K562 (cell line): Measurements from ENCODE around the gene GPR68. TPM values are rescaled to one million over a fixed set of nuclear protein-coding genes. Genes with fewer than 3 reads are reported as not detected.

Experiments
- ADNP ChIP-seq: fragments of 200-800 bp; sonication (Bioruptor generic); IDR thresholded peaks from 2 replicates; pipeline ENCODE4 v1.6.1; 2016; ENCODE audit warnings: missing genetic modification characterization, missing compliant biosample characterization
- CBX5 ChIP-seq: IDR thresholded peaks from 2 replicates; pipeline ENCODE4 v1.6.1; 2014; ENCODE audit warnings: low read depth, borderline replicate concordance
- CHAMP1 ChIP-seq: fragments of 450-650 bp; IDR thresholded peaks from 2 replicates; pipeline ENCODE4 v1.6.1; 2016; ENCODE audit warnings: mild to moderate bottlenecking
- CXXC5 ChIP-seq: fragments of 250-450 bp; sonication (Bioruptor Pico); IDR thresholded peaks from 2 replicates; pipeline ENCODE4 v1.8.0; 2022; ENCODE audit warnings: inconsistent platforms, mild to moderate bottlenecking, moderate library complexity
- DDX20 ChIP-seq: fragments of 450-650 bp; IDR thresholded peaks from 2 replicates; pipeline ENCODE4 v1.6.1; 2016; ENCODE audit warnings: missing genetic modification characterization, low read depth, mild to moderate bottlenecking, missing compliant biosample characterization, moderate library complexity
- DPF2 ChIP-seq: fragments of 450-650 bp; IDR thresholded peaks from 2 replicates; pipeline ENCODE4 v1.6.1; 2016
- E2F3 ChIP-seq: fragments of 250-450 bp; sonication (Bioruptor Pico); IDR thresholded peaks from 2 replicates; pipeline ENCODE4 v1.4.0; 2020; ENCODE audit warnings: mild to moderate bottlenecking
- FOXA1 ChIP-seq: fragments of 450-650 bp; IDR thresholded peaks from 2 replicates; pipeline ENCODE4 v1.6.1; 2016; ENCODE audit warnings: mild to moderate bottlenecking, borderline replicate concordance
- HLTF ChIP-seq: fragments of 450-650 bp; IDR thresholded peaks from 2 replicates; pipeline ENCODE4 v1.6.1; 2016
- IRF1 ChIP-seq: sonication (generic); formaldehyde crosslinking; IDR thresholded peaks from 2 replicates; pipeline ENCODE4 v1.8.0; 2022; ENCODE audit warnings: missing genetic modification reagents, mild to moderate bottlenecking, borderline replicate concordance
- MLLT1 ChIP-seq, 2 experiments: fragments of 450-650 bp; IDR thresholded peaks; 2 replicates each; pipeline ENCODE4 v1.6.1; 2016
- PPARD ChIP-seq: fragments of 250-450 bp; sonication (Bioruptor Pico); IDR thresholded peaks from 2 replicates; pipeline ENCODE4 v1.8.0; 2022; ENCODE audit warnings: inconsistent platforms, mild to moderate bottlenecking, moderate library complexity
- RBM25 ChIP-seq: fragments of 200-400 bp; formaldehyde crosslinking; IDR thresholded peaks from 2 replicates; pipeline ENCODE4 v1.6.1; 2018; ENCODE audit warnings: low read length, low read depth, moderate library complexity; ENCODE audit not compliant: severe bottlenecking
- TBL1XR1 ChIP-seq, 2 experiments: IDR thresholded peaks; 2 replicates each; pipeline ENCODE4 v1.6.1; 2012; ENCODE audit warnings: improper control_type of control experiment in 2 of 2, low read length in 2 of 2, mild to moderate bottlenecking in 1 of 2
- TCF15 ChIP-seq: fragments of 250-450 bp; sonication (Bioruptor Pico); IDR thresholded peaks from 2 replicates; pipeline ENCODE4 v1.8.0; 2022; ENCODE audit warnings: moderate library complexity, mild to moderate bottlenecking, inconsistent platforms
- XRCC5 ChIP-seq: fragments of 200-400 bp; formaldehyde crosslinking; IDR thresholded peaks from 2 replicates; pipeline ENCODE4 v1.6.1; 2017; ENCODE audit warnings: low read depth, mild to moderate bottlenecking, low read length
- ZFP1 ChIP-seq: fragments of 450-650 bp; formaldehyde crosslinking; IDR thresholded peaks from 2 replicates; pipeline ENCODE4 v1.4.0; 2020; ENCODE audit warnings: mild to moderate bottlenecking, mixed read lengths
- ZNF133 ChIP-seq: fragments of 250-450 bp; sonication (Bioruptor Pico); IDR thresholded peaks from 2 replicates; pipeline ENCODE4 v1.4.0; 2020; ENCODE audit warnings: mild to moderate bottlenecking
- ZNF175 ChIP-seq: fragments of 200-800 bp; sonication (Bioruptor generic); IDR thresholded peaks from 2 replicates; pipeline ENCODE4 v1.6.1; 2016; ENCODE audit warnings: low read depth, mild to moderate bottlenecking, missing genetic modification characterization, missing compliant biosample characterization
- ZNF24 ChIP-seq: fragments of 450-650 bp; IDR thresholded peaks from 2 replicates; pipeline ENCODE4 v1.6.1; 2016
- ZNF3 ChIP-seq: fragments of 250-450 bp; sonication (Bioruptor Pico); IDR thresholded peaks from 2 replicates; pipeline ENCODE4 v1.5.0; 2021; ENCODE audit warnings: mild to moderate bottlenecking, moderate library complexity
- ZNF668 ChIP-seq: fragments of 250-450 bp; sonication (Bioruptor Pico); IDR thresholded peaks from 2 replicates; pipeline ENCODE4 v1.8.0; 2022; ENCODE audit warnings: mild to moderate bottlenecking, inconsistent platforms
- polyA plus RNA-seq, 8 experiments: library from polyadenylated mRNA; depleted of rRNA in 4 of 8; stranded (reverse) in 5 of 8; unstranded in 3 of 8; fragments of >200 nt; fragmentation: Nextera tagmentation in 2 of 8; fragmentation: Illumina TruSeq in 1 of 8; extraction: Ambion mirVana in 2 of 8; extraction: Trizol in 1 of 8; gene quantifications; 2 replicates each; pipeline versions ENCODE4 v1.2.1 to v1.2.3, GENCODE V29; 2011 to 2014; ENCODE audit warnings: inconsistent platforms in 1 of 8, missing spikeins in 1 of 8
- total RNA-seq, 7 experiments: library from RNA; depleted of rRNA in 6 of 7; stranded (reverse); fragments of >200 nt in 6 of 7; fragmentation: Illumina TruSeq in 2 of 7; extraction: Trizol in 2 of 7; gene quantifications; 2 replicates each; pipeline versions ENCODE4 v1.2.1 to v1.2.3, GENCODE V29; 2011 to 2021; ENCODE audit warnings: low replicate concordance in 1 of 7

The GPR68 gene
- total and polyA plus RNA-seq, 9 of the 15 experiments (the other 6 are each of a cell fraction or from before 2014, with no cell fraction given), result 0.41 to 9.4 (median 3.7) TPM

GRCh38 chr14:91202234-91202974 is 42.1 kb downstream of the GPR68 start (continued):
- no peak for TF ChIP-seq IRF1 (CRISPR knock-in tag)
- no peak for TF ChIP-seq ZNF133 (CRISPR knock-in tag)
- TF ChIP-seq DPF2, result peak; percentile 85
- no peak for TF ChIP-seq HLTF
- peak in 1 of 2 experiments; percentile 90; a peak in 2 of 4 replicates for TF ChIP-seq MLLT1 (IDR thresholded peaks at IDR 0.05)
- no peak for TF ChIP-seq E2F3 (CRISPR knock-in tag)
- TF ChIP-seq RBM25, result no peak
- TF ChIP-seq ZNF24, result no peak; the same call in 1 of the 2 replicates
- no peak for TF ChIP-seq PPARD (CRISPR knock-in tag)
- TF ChIP-seq DDX20, result no peak
- TF ChIP-seq TCF15 (CRISPR knock-in tag), result no peak
- peak in 1 of 2 experiments; percentile 79; a peak in 1 of 4 replicates for TF ChIP-seq TBL1XR1 (IDR thresholded peaks at IDR 0.05; ENCODE audit: low read length in 2 of 2)
- peak; percentile 70 for TF ChIP-seq ZNF175
- TF ChIP-seq XRCC5, result no peak
- TF ChIP-seq CXXC5 (CRISPR knock-in tag), result peak; percentile 43
- no peak for TF ChIP-seq ZNF668 (CRISPR knock-in tag)
- 0 out of 2 replicates have a peak, but pooled peaks have one; percentile 36 for TF ChIP-seq CBX5
- TF ChIP-seq ZNF3 (CRISPR knock-in tag), result no peak
- TF ChIP-seq ZFP1 (CRISPR knock-in tag), result no peak
- no peak for TF ChIP-seq FOXA1
- no peak for TF ChIP-seq ADNP
- TF ChIP-seq CHAMP1, result no peak
